SK-N-DZ (cell line): ENCODE data around the gene CNNM2. TPM values are rescaled to one million over a fixed set of nuclear protein-coding genes. Genes with fewer than 3 reads are reported as not detected.

Source experiments
- DNase-seq: peaks from one replicate; pipeline ENCODE4 v3.0.0-alpha.2; 2015; ENCODE audit warnings: low spot score
- polyA plus RNA-seq, 2 experiments: library from polyadenylated mRNA; depleted of rRNA; stranded (reverse); fragments of >200 nt; gene quantifications; 2 replicates each; pipeline ENCODE4 v1.2.3, GENCODE V29; 2014

Gene CNNM2
- 4.6 and 5.5 TPM in 2 replicates for polyA plus RNA-seq (2014; cell fraction: cytosol; rRNA removed)
- polyA plus RNA-seq (2014; cell fraction: nucleus; rRNA removed) = 2.1 and 5.5 TPM in 2 replicates

GRCh38 chr10:102917962-102918816, at the start of gene CNNM2:
Gene CNNM2, plus strand, starts transcription at chr10:102918294. Its CDS starts 187 bp downstream, at chr10:102918481.
- DNase-seq = peak; percentile 100

- DNase-seq = no peak
Observed at GRCh38 chr10:102868911-102869257, 49.2 kb upstream of the CNNM2 start.

- DNase-seq = peak; percentile 79
Observed at GRCh38 chr10:102869258-102870198, 48.6 kb upstream of the CNNM2 start, which contains the start of gene AS3MT. Gene AS3MT, plus strand, starts transcription at chr10:102869470. Its CDS starts 123 bp downstream, at chr10:102869593.

DNA sequence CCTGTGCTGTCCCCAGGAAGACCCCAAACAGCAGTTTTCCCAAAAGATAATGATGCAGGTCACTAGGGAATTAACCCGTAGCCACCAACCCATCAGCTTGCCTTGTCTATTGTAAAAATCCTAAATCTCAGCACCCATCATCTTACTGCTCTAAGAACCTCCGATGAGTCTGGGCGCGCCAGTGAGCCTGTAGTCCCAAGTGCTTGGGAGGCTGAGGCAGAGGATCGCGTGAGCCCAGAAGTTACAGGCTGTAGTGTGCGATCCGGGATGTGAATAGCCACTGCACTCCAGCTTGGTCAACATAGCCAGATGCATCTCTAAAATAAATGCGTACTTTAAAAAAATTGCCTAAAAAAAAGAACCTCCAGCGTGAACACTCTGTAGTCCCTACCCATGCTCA, 47.9 kb upstream of the CNNM2 start:
- no peak for DNase-seq

DNA sequence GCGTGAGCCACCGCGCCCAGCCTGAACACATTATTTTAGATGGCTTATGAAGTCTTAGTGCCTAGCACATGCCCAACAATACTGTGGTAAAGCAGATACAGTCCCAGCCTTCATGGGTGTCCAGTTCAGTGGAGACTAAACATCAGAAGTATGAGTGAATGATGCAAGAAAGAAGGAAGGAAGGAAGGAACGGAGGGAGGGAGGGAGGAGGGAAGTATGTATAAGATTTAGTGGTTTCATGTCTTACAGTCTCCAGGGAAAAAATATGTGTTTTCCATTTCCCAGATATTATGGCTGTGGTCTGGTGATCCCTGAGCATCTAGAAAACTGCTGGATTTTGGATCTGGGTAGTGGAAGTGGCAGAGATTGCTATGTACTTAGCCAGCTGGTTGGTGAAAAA, 45.9 kb upstream of the CNNM2 start:
- DNase-seq = no peak

DNA sequence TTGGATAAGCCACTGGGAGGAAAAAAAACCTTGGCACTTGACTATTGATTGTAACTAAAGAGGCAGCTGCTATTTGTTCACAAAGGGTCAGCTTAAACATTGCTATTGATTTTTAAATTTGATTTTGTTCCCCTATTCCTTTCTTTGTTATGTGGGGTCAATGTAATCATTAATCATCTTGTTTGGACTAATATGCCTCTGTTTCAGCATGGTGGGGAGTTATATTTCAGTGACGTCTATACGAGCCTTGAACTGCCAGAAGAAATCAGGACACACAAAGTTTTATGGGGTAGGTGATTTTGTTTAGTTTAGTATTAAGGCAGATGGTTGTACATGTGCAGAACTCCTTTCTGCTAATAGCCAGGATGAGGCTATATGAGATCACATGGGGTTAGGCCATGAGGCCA, 41.3 kb upstream of the CNNM2 start:
- no peak for DNase-seq

DNA sequence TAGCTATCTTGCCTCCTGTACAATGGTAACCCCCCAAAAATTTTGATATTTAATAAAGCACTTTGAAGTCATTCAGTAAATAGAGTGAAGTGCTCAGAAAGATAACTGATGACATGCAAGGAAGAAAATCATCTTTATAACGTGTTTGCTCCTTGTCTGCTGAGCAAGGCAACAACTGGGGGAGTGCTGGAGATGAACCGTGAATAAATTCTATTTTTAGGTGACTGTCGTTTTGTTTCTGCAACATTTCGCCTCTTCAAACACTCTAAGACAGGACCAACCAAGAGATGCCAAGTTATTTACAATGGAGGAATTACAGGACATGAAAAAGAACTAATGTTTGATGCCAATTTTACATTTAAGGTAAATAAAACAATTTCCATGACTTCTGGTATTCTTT, 39.5 kb upstream of the CNNM2 start:
- no peak for DNase-seq

GRCh38 chr10:102880256-102880655, 37.8 kb upstream of the CNNM2 start:
- no peak for DNase-seq

DNA sequence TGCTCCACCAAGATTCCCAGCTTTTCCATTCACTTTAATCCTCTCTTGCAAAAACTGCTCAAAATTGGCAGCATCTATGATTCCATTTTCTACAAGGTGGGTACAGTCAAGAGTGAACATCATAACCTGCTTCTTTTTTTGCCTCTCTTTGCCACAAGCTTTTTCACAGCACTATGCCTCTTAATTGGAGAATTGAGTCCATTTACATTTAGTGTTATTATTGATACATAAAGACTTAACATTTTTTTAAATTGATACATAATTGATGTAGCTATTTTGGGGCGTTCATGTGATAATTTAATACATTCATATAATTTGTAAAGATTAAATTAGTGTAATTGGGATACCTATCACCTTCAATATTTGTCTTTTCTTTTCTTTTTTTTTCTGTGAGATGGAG, 30.0 kb upstream of the CNNM2 start:
- no peak for DNase-seq

- DNase-seq = no peak
Observed at GRCh38 chr10:102894466-102895213, 23.5 kb upstream of the CNNM2 start.

DNA sequence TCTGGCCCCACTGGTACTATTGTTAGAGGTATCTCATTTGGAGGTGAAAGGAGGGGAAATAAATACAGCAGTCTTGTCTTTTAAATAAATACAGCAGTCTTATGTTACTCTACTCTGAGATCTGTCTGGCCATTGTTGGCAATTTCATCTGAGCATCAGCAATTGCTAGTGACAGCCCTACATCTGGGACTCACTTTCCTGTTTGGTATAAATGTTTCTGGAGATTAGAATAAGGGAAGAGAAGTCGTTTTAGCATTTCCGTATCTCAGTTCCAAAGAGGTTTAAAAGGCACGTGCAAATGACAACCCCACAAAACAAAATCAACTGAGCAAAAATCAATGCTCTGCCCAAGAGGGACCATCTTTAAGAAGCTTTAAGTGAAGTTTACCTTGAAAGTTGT, 18.1 kb upstream of the CNNM2 start:
- DNase-seq = no peak

DNA sequence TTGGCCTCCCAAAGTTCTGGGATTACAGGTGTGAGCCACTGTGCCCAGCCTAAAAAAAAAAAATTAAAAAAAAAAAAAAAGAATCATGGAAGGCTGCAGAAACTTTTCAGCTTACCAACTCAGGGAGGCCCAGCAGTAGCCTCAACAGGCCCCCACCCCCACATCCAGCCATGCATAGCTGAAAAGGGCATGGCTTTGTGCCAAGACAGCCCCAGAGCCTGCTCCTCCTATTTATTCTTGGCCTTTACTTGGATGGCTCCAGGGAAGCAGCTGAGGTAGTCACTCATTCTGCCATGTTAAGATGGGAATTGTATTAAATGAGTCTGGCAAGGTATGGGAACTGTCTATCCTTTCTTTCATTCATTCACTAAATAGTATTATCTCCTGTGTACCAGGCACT, 13.7 kb upstream of the CNNM2 start:
- no peak for DNase-seq

DNA sequence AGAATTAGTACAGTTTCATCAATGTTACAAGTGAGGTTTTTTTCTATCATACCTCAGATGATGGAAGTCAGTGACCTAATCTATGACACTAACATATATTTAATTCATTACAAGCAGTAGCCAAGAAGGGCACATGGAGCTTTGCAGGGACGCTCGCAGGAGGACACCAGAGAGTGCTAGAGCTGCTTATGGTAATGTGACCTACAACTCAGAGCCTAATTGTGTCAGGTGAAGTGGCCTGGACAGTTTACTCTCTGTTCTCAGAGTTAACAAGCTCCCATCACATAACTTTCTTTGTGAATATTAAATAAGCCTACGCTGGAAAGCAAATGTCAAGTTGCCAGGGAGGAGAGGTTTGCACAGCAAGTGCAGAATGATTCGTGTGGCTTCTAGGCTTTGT, 11.6 kb upstream of the CNNM2 start:
- DNase-seq = no peak

- no peak for DNase-seq
Observed at GRCh38 chr10:102914781-102915180, 3.3 kb upstream of the CNNM2 start.

DNA sequence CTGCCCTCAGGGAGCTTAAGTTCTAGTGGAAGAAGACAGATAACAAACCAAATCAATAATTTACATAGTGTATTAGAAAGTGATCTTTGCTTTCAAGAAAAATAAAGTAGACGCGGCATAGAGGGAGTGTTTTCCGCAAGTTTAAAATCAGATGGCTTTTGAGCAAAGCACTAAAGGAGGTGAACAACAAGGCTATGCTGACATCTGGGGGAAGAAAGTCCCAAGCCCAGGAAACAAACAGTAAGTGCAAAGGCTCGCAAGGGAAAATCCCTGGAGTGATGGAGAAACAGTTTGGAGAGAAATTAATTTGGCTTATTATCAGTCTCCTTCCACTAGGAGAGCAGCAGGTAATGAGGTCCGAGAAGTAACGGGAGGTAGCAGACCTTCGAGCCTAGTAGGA, 1.9 kb upstream of the CNNM2 start:
- DNase-seq = peak; percentile 25

DNA sequence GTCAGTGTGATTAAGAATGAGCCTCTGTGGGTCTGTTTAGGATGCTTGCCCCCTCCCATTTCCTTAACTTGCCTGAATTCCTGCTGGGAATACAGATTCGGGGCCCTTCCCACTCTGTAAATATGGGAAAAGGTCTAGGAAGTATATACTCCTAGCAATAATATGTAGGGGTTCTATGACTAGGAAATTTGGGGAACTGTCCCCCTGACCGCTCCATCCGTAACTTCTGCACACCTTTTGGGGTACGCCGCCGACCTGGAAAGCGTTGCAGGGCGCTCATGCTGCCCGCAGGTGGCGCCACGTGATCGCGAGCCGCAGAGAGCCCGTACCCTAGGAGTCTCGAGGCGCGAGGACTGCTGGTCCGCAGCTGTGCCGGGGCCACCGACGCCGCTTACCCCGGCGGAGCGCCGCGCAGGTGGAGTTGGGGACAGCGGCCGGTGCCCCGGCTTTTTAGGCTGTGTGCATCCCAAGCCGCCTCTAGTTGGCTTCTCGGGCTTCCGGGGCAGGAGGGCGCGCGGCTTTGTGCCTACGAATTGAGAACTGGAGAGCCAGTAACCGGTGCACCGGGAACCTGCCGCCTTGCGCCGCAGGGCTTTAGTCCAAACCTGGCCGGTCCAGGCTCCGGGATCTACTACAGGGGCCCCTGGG, 656 bp upstream of the CNNM2 start:
- DNase-seq = peak; percentile 84

- DNase-seq = peak; percentile 49
Observed at GRCh38 chr10:102918817-102919245, 737 bp downstream of the CNNM2 start.

GRCh38 chr10:102919246-102919959, 1.3 kb downstream of the CNNM2 start:
- DNase-seq = peak; percentile 43

DNA sequence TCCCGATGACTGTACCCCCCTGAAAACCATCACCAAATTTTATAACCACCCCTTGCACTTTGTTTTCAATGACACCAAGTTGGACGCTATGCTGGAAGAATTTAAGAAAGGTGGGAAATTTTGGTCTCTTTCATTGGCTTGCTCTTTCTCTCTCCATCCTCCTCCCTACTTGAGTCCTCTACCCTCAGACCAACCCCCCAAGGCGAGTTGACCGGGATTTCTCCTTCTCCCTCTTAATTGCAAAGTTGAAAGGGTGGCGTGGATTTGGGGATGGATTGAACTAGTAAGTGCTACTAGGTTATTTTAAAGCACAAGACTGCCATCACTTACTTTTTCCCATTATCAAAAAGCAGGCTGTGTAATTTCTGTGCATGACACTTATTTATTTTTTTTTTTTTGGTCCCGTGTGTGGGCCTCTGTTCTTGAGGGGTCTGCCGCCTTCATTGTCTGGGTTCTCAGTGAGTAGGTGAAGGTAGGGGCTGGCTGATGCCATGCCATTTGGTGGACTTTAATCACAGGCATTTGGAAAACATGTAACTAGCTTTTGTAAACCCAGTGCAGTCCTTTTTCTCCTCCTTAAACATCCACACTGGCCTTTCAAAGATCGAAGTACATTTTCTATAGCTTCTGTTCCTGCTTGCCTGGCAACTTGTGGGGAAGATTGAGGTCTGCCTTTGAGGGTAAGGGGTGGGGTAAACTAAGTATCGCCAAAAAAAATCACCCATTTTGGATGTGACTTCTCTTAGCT, 2.1 kb downstream of the CNNM2 start:
- DNase-seq = peak; percentile 23

- no peak for DNase-seq
Observed at GRCh38 chr10:102923601-102924000, 5.5 kb downstream of the CNNM2 start.
